NCI-H146 (cell line): ENCODE measurements around the gene FCSK.

Experiments used
- DNase-seq: peaks from one replicate; lab custom pipeline; 2025; lab: John Stamatoyannopoulos, UW

Gene FCSK

DNA sequence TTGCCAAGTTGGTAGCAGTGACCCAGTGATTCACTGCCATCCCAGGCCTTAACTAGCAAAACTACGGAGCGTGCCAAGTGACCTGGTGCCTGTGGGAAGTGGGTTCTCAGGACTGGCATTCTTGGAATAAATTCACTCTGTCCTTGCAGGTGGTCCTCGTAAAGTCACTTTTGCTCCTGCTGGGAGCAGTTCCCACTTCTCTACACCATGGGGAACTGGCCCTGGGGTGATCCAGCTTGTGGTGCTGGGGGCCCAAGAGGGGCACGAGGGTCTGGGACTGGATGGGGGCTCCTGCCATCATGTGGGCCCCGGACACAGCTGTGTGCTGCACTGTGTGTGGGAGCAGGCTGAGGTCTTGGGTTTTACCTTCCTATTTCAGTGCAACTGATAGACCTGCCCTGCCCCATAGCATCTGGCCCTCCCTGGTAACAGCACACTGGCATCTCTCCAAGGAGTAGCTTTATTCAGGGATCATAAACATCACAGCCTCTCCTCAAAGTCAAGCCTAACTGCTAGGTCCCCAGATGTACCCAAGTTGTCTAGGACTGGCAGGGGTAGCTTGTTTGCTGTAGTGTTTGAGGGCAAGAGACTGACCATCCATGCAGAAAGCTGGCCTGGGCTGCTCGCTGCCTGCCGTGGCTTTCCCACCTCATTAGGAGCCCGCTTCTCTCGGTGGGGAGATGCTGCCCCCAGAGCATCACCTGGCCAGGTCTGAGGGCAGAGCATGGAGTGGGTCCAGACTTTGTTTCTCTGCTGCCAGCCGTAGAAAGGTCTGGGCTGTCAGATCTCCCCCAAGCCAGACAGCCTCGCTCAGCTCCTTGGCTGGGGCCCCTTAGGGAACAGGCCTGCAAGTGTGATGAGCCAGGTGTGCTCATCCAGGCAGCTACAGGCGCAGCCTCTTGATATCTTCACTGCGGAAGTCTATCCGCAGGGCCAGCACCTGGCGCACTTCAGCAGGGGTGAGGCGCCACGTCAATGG lies 26.0 kb downstream of the FCSK start:
- no peak for DNase-seq

DNA sequence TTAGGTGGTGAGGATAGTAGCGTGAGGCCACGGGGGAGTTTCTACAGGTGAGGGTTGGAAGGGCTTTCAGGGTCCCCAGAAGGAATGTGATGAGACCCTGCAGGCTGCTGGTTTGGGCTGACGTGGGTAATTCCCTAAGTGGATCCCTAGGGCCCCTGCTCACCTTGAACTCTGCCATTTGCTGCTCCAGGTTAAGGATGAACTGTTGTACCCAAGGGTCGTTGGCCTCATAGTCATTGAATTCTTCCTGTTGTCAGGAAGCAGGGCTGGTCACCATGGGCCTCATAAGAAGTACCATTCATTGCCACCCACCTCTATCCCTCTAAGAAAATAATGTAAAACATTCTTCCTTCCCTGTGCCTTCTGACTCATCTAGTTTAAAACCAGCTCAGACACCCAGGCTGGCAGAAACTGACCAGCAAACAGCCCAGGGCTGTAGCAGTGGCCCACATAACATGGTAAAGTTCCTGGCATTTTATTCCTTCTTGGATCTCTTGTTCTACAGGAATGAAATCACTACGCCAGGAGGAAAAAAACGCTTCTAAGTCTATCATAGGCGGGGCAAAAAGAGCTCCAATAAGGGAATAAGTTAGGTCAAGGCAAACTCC lies 27.6 kb downstream of the FCSK start:
- DNase-seq, result no peak

DNA sequence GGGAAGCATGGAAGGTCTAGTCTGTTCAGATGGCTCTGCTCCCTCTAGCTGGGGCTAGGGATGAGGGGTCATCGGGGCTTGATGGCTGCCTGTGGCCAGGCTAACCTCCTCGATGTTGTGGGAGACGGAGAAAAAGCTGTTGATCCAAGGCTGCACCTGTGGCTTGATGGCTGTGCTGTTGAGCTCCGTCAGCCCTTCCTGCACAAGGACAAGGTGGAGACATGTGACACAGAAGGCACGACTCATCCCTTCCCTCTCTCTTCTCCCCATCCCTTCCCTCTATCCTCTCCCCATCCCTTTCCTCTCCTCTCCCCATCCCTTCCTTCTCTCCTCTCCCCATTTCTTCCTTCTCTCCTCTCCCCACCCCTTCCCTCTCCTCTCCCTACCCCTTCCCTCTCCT lies 28.2 kb downstream of the FCSK start:
- no peak for DNase-seq

DNA sequence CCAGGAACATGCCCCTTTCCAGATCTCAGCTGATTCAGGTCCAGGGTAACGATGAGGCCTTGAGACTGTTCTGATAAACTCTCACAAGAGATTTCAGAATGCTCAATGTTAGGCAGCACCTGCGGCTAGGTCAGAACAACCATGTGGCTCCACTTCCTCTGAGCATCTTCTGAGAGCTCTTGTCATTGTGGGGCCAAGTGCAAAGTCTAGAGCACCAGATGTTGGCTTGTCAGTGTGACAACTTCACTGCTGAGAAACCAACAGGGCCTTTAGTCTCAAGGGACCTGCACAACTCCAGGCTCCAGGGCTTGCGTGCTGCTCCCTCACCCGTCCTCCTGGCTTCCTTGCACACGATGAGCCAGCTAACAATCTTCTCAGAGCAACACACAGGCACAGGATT lies 29.0 kb downstream of the FCSK start:
- DNase-seq, result no peak

DNA sequence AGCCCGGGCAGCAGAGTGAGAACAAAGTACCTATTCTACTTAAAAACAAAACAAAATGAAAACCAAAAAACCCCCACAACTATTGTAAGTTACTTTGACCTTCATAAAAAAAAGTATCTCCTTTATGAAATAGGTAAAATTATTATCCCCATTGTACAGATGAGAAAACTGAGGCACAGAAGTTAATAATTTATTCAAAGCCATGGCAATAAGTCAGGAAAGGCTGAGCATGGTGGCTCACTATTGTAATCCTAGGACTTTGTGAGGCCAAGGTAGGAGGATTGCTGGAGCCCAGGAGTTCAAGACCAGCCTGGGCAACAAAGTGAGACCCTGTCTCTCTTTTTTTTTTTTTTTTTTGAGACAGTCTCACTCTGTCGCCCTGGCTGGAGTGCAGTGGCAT lies 30.5 kb downstream of the FCSK start:
- DNase-seq, result no peak

DNA sequence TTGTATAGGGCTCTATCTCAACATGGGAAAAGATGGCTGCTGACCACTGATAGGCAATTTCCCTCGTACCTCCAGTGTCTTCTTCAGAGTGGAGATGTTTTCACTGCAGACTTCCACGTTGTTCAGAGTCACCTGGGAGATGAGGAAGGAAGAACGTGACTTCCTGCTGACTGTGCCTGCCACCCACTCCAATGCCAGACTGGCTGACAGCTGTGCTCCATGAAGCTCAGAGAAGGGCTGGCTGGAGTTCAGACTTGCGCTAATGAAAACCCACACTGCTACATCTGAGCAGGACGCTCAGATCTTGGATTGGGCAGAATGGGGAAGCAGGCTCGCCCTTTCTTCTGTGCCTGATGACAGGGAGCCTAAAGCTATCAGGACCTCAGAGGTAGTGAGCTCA lies 35.9 kb downstream of the FCSK start:
- DNase-seq, result no peak

DNA sequence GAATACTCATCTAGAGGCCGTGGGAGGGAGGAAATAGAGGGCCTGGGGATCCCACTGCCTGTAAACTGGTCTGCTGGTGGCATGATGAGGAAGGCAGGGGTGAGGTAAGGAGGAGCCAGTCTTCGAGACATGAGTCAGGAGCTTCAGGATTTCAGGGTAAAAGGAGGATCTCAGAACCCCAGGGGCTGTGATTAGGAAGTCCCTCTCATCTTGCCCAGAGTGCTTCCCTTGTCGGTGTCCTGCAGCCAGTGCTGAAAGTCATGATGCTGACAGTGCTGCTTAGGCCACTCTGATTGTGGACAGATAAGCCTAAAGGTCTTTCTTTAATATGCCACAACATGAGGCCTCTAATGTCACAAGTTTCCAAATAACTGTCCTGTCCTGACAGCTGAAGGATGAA lies 39.4 kb downstream of the FCSK start:
- no peak for DNase-seq

DNA sequence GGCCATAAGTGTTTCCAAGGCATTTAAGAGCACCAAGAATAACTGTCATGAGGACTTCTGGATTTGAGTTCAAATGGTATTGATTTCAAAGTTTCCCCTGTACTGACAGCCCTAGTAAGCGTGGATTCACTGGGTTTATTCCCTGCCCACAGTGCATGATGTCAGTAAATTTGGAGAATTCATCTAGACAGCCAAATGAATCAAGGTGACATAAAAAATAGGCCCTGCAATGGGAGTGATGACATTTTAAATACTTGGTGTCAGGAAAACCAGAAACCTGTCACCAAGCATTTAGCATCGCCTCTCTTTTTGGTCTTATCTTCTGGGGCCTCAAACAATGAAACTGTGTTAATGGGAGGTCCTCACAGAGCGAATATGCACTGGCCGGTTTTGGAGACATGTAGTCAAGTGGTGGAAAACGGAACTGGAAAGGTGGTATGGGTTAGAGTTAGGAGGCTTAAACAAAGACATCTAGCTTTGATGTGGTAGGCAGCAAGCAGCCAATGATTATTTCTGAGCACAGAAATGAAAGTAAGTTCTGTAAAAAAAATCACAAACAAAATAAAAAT lies 39.9 kb downstream of the FCSK start:
- DNase-seq, result no peak

DNA sequence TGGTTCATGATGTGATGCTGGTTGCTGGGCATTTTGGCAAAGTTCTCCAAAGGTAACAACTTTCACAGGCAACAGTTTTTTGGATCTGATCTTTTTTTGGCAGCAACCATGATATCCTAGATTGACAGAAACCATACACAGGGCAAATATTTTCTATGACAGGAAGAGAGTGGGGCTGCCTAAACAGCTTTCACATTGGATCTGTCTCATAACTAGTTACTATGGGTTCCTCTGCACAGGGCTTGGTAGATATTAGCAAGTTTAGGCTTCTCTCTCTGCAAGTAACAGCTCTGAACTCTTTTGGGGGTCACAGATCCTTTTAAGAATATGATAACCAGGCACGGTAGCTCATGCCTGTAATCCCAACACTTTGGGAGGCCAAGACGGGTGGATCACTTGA lies 40.4 kb downstream of the FCSK start:
- no peak for DNase-seq

DNA sequence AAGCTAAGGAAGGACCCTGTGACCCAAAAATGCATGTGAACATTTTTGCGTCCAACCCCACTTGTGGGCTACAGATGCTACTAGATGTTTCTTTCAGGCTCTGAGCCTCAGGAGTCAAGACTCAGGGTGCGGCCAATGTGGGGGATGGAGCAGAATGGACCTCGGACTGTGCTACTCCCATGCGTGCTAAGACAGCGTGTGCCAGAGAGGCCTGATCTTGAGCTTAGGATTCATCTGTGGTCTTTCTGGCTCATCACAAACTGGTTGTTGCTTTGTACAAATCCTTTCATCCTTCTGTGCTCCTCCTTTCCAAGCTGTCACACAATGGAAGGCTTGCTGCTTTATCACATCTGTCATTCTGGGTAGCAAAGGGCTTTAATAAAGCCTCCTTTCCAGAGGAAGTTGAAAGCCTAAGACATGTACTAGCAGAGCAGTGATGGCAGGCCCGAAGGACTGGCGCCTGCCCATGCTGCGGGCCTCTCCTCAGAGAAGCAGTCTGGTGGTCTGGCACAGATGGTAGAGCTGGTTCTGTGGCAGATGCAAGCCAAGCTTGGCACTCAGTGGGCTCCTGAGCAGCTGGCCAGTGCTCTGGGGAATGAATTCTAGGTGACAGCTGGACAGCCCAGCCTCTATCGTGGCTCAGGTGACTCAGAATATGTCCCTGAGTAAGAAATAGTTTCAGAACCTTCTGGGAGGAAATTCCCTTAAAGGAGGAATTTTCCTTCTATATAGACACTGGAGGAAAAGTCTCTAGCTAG lies 41.2 kb downstream of the FCSK start:
- DNase-seq, result no peak

DNA sequence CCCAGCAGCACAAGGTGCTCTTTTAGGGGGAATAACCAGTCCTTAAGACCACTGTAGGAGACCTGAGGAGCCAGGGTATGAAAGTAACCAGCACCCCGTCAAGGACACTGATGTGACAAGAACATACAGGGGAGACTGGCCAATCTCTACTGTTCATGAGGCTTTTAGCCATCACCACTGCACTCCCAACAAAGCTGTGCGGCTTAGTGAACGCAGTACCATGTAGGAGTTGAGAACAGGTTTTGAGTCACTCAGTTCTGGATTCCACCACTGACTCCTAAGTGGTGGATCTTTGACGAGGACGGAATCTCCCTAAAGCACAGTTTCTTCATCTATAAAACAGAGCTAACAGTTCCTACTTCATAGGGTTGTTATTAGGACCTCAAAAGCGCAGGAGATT lies 42.1 kb downstream of the FCSK start:
- DNase-seq, result no peak

DNA sequence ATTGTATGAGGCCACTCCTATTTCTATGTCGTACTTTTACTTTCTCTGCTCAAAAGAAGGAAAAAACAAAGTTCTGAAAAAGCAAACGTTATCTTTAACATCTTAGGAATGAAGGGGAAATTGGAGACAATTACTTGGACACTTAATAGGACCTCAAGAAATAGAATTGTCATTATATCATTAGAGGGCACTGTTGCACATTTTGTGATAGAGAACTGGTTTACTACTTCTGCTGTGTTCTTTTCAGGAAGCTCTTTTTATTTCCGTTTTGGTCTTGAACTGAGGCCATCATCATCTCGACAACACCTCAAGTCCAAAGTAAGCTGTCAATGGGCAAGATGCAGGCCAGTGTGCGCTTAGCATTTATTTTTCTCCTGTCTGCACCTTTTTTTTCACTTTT lies 54.4 kb downstream of the FCSK start:
- DNase-seq, result no peak

DNA sequence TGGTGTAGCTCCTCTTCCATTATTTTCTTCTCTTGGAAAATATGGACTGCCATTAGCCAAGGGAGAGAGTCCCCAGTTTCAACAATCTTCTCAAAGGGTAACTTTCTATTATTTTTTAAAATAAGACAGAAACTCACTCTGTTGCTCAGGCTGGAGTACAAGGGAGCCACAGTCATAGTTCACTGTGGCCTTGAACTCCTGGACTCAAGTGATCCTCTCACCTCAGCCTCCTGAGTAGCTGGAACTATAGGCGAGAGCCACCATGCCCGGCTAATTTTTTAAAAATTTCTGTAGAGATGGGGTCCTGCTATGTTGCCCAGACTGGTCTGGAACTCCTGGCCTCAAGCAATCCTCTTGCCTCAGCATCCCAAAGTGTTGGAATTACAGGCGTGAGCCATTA lies 55.8 kb downstream of the FCSK start:
- no peak for DNase-seq

DNA sequence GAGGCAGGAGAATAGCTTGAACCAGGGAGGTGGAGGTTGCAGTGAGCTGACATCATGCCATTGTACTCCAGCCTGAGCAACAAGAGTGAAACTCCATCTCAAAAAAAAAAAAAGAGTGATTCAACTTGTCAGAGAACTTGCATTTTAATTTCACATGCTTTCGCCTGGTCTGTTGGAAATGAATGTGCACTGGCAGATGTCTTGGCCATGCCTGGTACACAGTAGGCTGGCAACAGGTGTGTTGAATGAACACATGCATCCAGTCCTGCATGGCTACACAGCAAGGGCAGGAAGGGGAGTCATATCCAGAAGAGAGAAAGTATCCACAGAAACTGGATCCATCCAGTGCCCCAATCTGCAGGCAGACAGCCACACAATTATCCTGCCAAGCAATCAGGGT lies 57.4 kb downstream of the FCSK start:
- DNase-seq, result no peak

DNA sequence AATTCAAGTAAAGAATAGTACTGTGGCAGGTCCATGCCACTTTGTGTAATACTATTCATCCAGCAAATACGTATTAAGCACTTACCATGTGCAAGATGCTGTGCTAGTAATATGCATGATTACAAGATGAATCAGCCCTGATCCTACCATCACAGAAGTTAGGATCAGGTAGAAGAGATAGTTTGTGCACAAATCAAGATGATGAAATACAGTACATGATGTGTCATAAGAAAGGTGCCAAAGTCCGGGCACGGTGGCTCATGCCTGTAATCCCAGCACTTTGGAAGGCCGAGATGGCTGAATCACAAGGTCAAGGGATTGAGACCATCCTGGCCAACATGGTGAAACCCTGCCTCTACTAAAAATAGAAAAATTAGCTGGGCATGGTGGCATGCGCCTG lies 58.1 kb downstream of the FCSK start:
- no peak for DNase-seq

DNA sequence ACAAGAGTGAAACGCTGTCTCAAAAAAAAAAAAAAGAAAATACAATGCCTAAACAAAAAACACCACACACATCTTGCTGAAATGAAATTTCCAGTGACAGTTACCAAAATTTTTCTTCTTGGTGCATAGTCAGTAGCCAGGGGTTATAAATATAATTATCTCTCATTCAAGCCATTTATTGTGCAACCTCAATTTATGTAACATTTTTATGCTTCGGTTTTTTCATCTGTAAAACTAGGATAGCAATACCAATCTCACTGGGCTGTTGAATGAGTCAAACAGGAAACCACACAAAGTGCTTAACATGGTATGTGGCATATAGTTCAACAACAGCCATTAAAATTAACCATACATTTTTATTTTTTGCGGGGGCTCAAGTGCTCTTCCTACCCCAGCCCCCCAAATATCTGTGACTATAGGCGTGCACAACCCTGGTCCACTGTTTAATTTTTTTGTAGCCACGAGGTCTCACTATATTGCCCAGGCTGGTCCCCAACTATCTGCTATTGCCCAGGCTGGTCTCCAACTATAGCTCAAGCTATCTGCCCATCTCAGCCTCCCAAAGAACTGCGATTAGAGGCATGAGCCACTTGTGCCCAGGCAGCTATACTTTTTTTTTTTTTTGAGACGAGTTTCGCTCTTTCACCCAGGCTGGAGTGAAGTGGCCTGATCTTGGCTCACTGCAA lies 66.4 kb downstream of the FCSK start:
- no peak for DNase-seq

DNA sequence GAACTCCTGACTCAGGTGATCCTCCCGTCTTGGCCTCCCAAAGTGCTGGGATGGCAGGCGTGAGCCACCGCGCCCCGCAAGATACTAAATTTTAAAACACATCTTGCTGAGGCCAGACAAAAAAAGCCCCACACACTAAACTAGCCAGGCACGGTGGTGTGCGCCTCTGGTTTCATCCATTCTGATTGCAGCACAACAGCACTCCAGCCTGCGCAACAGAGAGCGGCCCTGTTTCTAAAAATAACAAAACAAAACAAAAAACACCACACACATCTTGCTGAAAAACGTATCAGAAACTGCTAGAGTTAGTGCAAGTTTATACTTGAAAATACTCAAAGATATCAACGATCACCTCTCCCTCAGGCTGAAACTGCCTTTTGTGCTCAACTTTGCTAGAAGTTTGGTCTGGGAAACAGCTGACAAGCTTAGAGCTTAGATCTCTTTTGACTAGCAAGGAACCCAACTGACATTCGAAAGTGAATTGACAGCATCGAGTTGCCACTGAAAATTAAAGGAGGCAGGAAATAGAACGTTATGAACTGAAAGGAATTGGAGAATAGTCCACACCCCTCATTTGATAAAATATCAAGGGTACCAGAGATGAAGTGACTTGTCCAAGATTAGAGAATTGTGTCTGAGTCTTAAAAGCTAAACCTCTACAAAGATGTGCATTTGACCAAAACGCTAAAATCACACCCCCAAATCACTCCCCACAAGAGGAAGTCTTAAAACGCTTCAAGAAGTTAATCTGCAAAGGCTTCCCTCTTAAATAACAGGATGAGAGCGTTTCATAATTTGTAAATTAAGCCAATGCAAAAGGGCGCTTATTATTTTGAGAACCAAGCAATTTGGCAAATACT lies 68.1 kb downstream of the FCSK start:
- DNase-seq, result no peak

DNA sequence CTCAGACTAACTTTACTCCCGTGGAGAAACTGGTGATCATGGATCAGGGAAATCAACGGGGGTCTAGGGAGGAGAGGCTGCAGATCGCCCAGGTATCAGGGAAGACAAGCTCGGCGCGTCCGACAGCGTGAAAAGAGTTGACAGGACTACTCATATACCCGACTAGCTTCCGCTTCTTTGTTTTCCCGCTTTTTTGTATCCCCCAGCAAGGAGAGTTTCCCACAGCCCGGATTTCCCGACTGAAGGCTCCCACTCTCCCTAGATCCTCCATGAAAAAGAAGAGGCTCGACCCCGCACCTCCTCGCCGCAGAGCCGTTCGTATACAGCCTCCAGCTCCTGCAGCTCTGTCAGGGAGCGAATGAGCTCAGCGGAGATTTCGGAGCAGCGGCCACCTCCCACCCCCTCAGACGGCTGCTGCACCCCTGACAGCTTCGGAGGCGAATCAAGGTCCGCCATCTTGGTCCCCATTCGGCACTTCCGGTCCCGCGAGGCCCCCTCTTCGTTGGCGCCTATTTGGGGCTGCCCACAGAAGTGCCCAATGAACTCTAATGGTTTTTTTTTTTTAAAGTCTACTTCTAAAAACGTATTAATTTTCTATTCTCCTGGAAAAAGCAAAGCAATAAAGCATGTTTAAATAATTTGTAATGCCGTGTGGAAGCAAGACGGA lies 68.8 kb downstream of the FCSK start, which contains the start of gene COG4:
COG4 (minus strand) TSS at position 479 of the 667 bp plus-strand sequence; CDS start at position 468, 11 bp downstream.
- peak; percentile 87 for DNase-seq

DNA sequence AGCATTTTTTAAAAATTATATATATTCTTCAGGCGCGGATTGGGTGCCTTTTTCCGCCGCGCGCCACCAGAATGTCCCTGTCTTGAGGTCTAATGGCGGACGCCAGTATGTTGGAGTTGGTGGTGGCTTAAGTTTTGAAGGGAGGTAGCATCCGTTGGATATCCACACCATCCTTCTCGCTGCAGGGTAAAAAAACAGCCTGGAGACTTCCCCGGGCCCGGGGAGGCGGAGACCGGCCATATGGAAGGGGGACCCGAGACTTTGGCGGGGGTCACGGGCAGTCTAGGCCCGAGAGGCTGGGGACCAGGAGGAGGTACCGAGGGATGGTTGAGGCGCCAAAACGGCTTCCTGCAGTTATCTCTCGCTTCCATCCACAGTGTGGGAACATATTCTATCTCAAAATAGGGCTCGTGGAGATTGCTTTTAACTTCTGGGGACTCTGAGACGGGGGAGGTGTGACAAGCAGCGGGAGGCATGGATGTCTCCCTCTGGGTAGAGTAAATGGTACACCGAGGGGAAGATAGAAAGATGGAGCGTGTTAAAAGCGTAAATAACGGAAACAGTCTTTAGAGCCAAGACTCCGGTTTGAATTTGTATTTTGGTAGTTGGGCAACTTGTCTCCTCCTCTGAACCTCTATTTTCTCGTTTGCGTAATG lies 69.5 kb downstream of the FCSK start, which contains the start of gene SF3B3:
SF3B3 (plus strand) TSS at position 74 of the 656 bp plus-strand sequence. CDS start 2,841 bp downstream, outside the sequence.
- peak; percentile 74 for DNase-seq
